Fibroblast of skin of back (primary cell): ENCODE results near the gene SWSAP1. TPM values are rescaled to one million over a fixed set of nuclear protein-coding genes. Genes with fewer than 3 reads are reported as not detected.
"Not testable (repeated sequence)": the region's sequence is repeated elsewhere in the genome, so short reads cannot be mapped to it uniquely, and the experiment has no call there.

Experiments used
- DNase-seq: peaks from one replicate; pipeline ENCODE4 v3.0.0-alpha.2; 2013
- polyA plus RNA-seq, 2 experiments: library from polyadenylated mRNA; unstranded; fragments of 120-200 nt; gene quantifications; one replicate each; pipeline ENCODE4 v1.2.1, GENCODE V29; 2013; ENCODE audit not compliant: insufficient read length in 2 of 2

The SWSAP1 gene
- 1.0 TPM for polyA plus RNA-seq (2013, experiment 1 of 2; ENCODE audit: insufficient read length)
- 0.69 TPM for polyA plus RNA-seq (2013, experiment 2 of 2; ENCODE audit: insufficient read length)

GRCh38 chr19:11374433-11375142 lies at the start of gene SWSAP1:
Gene SWSAP1 (plus strand): TSS chr19:11374666. CDS start chr19:11374681, 15 bp downstream.
- DNase-seq, result peak; percentile 99

- DNase-seq, result no peak
These were observed 49.6 kb upstream of the SWSAP1 start for GRCh38 chr19:11324748-11325389.

- DNase-seq, result no peak
These were observed 48.9 kb upstream of the SWSAP1 start for GRCh38 chr19:11325544-11325943.

- no peak for DNase-seq
These were observed 44.3 kb upstream of the SWSAP1 start for GRCh38 chr19:11330127-11330526.

GRCh38 chr19:11331502-11331901 lies 43.0 kb upstream of the SWSAP1 start:
- DNase-seq, result no peak

- no peak for DNase-seq
These were observed 41.6 kb upstream of the SWSAP1 start for GRCh38 chr19:11332822-11333221.

- DNase-seq, result peak; percentile 21
These were observed 40.6 kb upstream of the SWSAP1 start for GRCh38 chr19:11333838-11334237.

- DNase-seq, result no peak
These were observed 38.9 kb upstream of the SWSAP1 start for GRCh38 chr19:11335449-11336146.

- DNase-seq, result no peak
These were observed 37.4 kb upstream of the SWSAP1 start for GRCh38 chr19:11337080-11337479.

- DNase-seq, result no peak
These were observed 36.3 kb upstream of the SWSAP1 start for GRCh38 chr19:11338121-11338520.

GRCh38 chr19:11338569-11339253 lies 35.8 kb upstream of the SWSAP1 start:
- no peak for DNase-seq

- DNase-seq, result peak; percentile 82
These were observed 35.0 kb upstream of the SWSAP1 start, which contains the start of gene RAB3D for GRCh38 chr19:11339254-11340098. Gene RAB3D (minus strand): TSS chr19:11339657. CDS start chr19:11337399, 2,258 bp downstream.

GRCh38 chr19:11340099-11340467 lies 34.4 kb upstream of the SWSAP1 start:
- not testable (repeated sequence) for DNase-seq

- DNase-seq, result no peak
These were observed 32.0 kb upstream of the SWSAP1 start for GRCh38 chr19:11342429-11342828.

- no peak for DNase-seq
These were observed 29.2 kb upstream of the SWSAP1 start for GRCh38 chr19:11345122-11345803.

- DNase-seq, result peak; percentile 99
These were observed 28.1 kb upstream of the SWSAP1 start, which contains the start of the genes CCDC159 and TMEM205 for GRCh38 chr19:11346104-11346940. Gene CCDC159 (plus strand): TSS chr19:11346519. CDS start chr19:11346607, 88 bp downstream. Gene TMEM205 (minus strand): TSS chr19:11346268. CDS start chr19:11345619, 649 bp downstream.

- no peak for DNase-seq
These were observed 26.9 kb upstream of the SWSAP1 start for GRCh38 chr19:11347546-11348039.

GRCh38 chr19:11349171-11349570 lies 25.3 kb upstream of the SWSAP1 start:
- no peak for DNase-seq

GRCh38 chr19:11354102-11354501 lies 20.4 kb upstream of the SWSAP1 start:
- DNase-seq, result not testable (repeated sequence)
